DMS53 treated with DMSO at 0.1 percent for 48 hours (cell line): ENCODE results near the gene SLC17A9.

Experiments used
- DNase-seq: peaks from one replicate; lab custom pipeline; 2025; ENCODE audit not compliant: unreplicated experiment; lab: John Stamatoyannopoulos, UW

SLC17A9 gene

GRCh38 chr20:62967628-62968351 lies 15.3 kb downstream of the SLC17A9 start:
- no peak for DNase-seq

GRCh38 chr20:62968378-62969178 lies 16.1 kb downstream of the SLC17A9 start:
- no peak for DNase-seq

GRCh38 chr20:62969179-62969760 lies 16.8 kb downstream of the SLC17A9 start:
- DNase-seq, result no peak

- no peak for DNase-seq
Observed at GRCh38 chr20:62969939-62970306, 17.4 kb downstream of the SLC17A9 start.

- DNase-seq, result no peak
Observed at GRCh38 chr20:62970307-62971210, 18.1 kb downstream of the SLC17A9 start.

GRCh38 chr20:62971211-62971949 lies 18.9 kb downstream of the SLC17A9 start:
- DNase-seq, result no peak

- DNase-seq, result peak; percentile 36
Observed at GRCh38 chr20:62971950-62972844, 19.7 kb downstream of the SLC17A9 start.

GRCh38 chr20:62972845-62973745 lies 20.6 kb downstream of the SLC17A9 start:
- no peak for DNase-seq

GRCh38 chr20:62975251-62975760 lies 22.8 kb downstream of the SLC17A9 start:
- no peak for DNase-seq

- no peak for DNase-seq
Observed at GRCh38 chr20:62975812-62976508, 23.5 kb downstream of the SLC17A9 start.

GRCh38 chr20:62976886-62977285 lies 24.4 kb downstream of the SLC17A9 start:
- DNase-seq, result no peak

GRCh38 chr20:62977613-62978560 lies 25.4 kb downstream of the SLC17A9 start:
- no peak for DNase-seq

- DNase-seq, result no peak
Observed at GRCh38 chr20:62978561-62978943, 26.0 kb downstream of the SLC17A9 start.

GRCh38 chr20:62979310-62979709 lies 26.8 kb downstream of the SLC17A9 start:
- no peak for DNase-seq

- DNase-seq, result no peak
Observed at GRCh38 chr20:62979876-62980373, 27.4 kb downstream of the SLC17A9 start.

- no peak for DNase-seq
Observed at GRCh38 chr20:62980380-62980960, 28.0 kb downstream of the SLC17A9 start.
